Cardiac muscle cell (in vitro differentiated cells and primary cell): ENCODE data around the gene VSTM4. TPM values are rescaled to one million over a fixed set of nuclear protein-coding genes. Genes with fewer than 3 reads are reported as not detected.

Experiments
- DNase-seq, 2 donors: peaks; one replicate each; pipeline versions ENCODE4 v3.0.0 to v3.0.0-alpha.2; 2010 to 2017; ENCODE audit warnings: low read depth in 1 of 2, low spot score in 1 of 2
- H3K27ac ChIP-seq: fragments of 200-600 bp; sonication (generic); 2 replicates; pipeline ENCODE4 v1.5.1; 2016
- H3K27me3 ChIP-seq: fragments of 200-600 bp; sonication (generic); 2 replicates; pipeline ENCODE4 v1.6.0; 2016; ENCODE audit warnings: control low read depth
- H3K36me3 ChIP-seq: fragments of 200-600 bp; sonication (generic); 2 replicates; pipeline ENCODE4 v1.5.1; 2016; ENCODE audit warnings: control low read depth
- H3K4me1 ChIP-seq: fragments of 200-600 bp; sonication (generic); 2 replicates; pipeline ENCODE4 v1.8.1; 2017; ENCODE audit warnings: low read depth, mild to moderate bottlenecking, mixed run types
- H3K4me3 ChIP-seq: fragments of 200-600 bp; sonication (generic); 2 replicates; pipeline ENCODE4 v1.5.1; 2016; ENCODE audit warnings: mild to moderate bottlenecking
- H3K9me3 ChIP-seq: fragments of 200-600 bp; sonication (generic); 2 replicates; pipeline ENCODE4 v1.5.1; 2017; ENCODE audit warnings: low read depth, mild to moderate bottlenecking, control low read depth
- CTCF ChIP-seq: IDR thresholded peaks from 2 replicates; pipeline ENCODE4 v1.5.1; 2012; ENCODE audit warnings: low read depth, mild to moderate bottlenecking, low read length
- polyA plus RNA-seq: library from polyadenylated mRNA; unstranded; fragments of >200 nt; fragmentation: Nextera tagmentation; extraction: Ambion mirVana; gene quantifications from 2 replicates; pipeline ENCODE4 v1.2.1, GENCODE V29; 2016
- total RNA-seq: library from RNA; depleted of rRNA; stranded (reverse); fragments of >200 nt; gene quantifications from 2 replicates; pipeline ENCODE4 v1.2.3, GENCODE V29; 2016

The VSTM4 gene
- total and polyA plus RNA-seq, 2 experiments from 2014 or later: 3.6 to 6.0 TPM

DNA sequence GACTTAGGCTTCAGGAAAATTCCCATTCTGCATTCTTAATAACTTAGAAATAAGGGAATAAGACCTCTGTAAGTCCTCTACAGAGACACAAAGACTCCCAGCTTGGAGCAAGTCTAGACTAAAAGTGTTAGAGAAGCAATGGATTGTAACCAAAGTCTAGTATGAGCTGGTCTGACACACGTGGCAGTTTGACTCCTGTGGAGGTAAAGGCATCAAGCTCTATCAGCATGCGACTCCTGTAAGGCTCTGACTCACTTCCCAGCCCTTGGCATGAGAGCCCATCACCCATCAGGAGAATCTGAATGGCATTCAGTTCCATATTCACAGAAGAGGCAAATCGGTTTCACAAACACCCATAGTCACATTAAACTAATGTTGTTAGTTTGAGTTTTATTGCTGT, 4.4 kb upstream of the VSTM4 start:
- TF ChIP-seq CTCF: no peak
- Histone ChIP-seq H3K27ac (no peak overlapping the region), H3K9me3 (no peaks in the 10 kb centered on the region), H3K4me1 (peaks cover 5% of the 10 kb centered on the region), H3K36me3 (no peaks in the 10 kb centered on the region), H3K27me3 (no peaks in the 10 kb centered on the region), H3K4me3 (no peak overlapping the region)
- DNase-seq: no peak

GRCh38 chr10:49118430-49119074, 3.2 kb upstream of the VSTM4 start:
- peak in 1 of 2 donors; percentile 20 for DNase-seq

DNA sequence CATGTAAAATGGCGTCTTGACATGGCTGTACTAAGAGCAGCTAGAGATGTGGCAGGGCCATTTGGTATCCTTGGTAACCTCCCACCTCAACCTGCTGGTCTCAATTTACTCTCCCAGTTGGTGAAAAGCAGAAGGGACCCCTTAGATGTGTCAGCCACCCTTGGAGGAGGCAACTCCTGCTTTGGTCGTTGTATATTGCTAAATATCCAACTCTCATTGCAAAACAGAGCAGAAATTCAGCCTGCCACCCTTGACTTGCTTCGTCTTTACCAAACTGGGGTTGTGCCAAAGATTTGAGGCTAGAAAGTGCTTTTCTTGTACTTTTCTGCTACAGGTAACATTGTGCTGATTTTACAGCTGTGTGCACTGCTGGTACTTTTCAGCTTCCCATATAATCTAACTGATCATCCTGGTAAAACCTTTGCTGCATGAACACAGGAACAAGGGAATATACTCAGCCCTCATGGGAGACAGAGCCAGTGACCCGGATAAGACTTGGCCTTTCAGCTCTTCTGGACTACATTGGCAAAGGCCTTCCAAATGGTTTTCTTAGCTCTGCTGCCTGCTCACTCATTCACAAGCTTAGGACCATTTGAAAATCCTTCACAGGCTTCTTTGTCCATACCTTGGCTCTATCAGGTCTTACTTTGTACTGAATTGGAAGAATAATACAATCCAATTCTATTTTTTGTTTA, 2.2 kb upstream of the VSTM4 start:
- Histone ChIP-seq H3K9me3 (no peaks in the 10 kb centered on the region), H3K36me3 (no peaks in the 10 kb centered on the region), H3K4me3 (no peak overlapping the region), H3K27ac (no peak overlapping the region), H3K27me3 (no peaks in the 10 kb centered on the region), H3K4me1 (peaks cover 10% of the 10 kb centered on the region)
- no peak for TF ChIP-seq CTCF
- DNase-seq: no peak

More at GRCh38 chr10:49118430-49119074, 3.2 kb upstream of the VSTM4 start:
- no peaks in the 10 kb centered on the region for H3K27me3 ChIP-seq
- TF ChIP-seq CTCF: no peak
- H3K9me3 ChIP-seq: no peaks in the 10 kb centered on the region
- H3K27ac ChIP-seq: no peak overlapping the region
- H3K4me1 ChIP-seq: peaks cover 10% of the 10 kb centered on the region
- no peaks in the 10 kb centered on the region for H3K36me3 ChIP-seq
- no peak overlapping the region for H3K4me3 ChIP-seq

- no peaks in the 10 kb centered on the region for H3K27me3 ChIP-seq
- TF ChIP-seq CTCF: no peak
- peaks cover 10% of the 10 kb centered on the region for H3K4me1 ChIP-seq
- no peak overlapping the region for H3K4me3 ChIP-seq
- no peak overlapping the region for H3K27ac ChIP-seq
- DNase-seq: no peak
- H3K9me3 ChIP-seq: no peaks in the 10 kb centered on the region
- H3K36me3 ChIP-seq: no peaks in the 10 kb centered on the region
Observed at GRCh38 chr10:49116509-49117375, 1.4 kb upstream of the VSTM4 start.

DNA sequence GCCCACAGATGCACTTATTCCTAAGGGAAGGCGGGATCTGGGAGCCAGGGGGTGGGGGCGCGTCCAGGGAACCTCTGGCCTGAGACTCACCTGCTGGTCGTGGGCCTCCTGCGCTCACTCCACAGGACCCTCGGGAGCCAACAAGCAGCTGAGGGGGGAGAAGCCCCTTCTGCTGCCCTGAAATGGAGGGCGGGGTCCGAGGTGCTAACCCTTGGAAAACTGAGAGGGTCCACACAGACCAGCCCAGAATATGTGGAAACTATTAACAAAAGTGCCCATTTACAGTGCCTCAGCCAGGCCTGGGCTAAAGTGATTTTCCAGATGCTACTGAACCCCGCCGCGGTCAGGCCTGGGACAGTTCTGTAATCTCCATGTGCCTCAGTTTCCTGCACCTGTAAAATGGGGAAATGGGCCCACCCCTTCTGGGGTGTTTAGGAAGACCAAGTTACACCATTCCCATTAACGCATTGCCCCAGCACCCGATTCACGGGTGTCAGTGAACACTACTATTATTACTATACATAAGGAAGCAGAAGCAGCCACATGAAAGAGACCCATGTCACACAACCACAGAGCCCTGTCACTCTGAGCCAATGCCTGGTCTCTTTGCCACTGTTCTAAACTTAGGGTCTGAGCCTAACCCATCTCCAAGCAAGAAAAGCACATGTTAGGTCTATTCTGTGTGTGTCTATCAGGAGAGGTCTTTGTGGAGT, 630 bp upstream of the VSTM4 start:
- Histone ChIP-seq H3K27me3 (no peaks in the 10 kb centered on the region), H3K4me1 (peaks cover 10% of the 10 kb centered on the region), H3K4me3 (no peak overlapping the region), H3K36me3 (no peaks in the 10 kb centered on the region), H3K9me3 (no peaks in the 10 kb centered on the region), H3K27ac (no peak overlapping the region)
- no peak for DNase-seq
- no peak for TF ChIP-seq CTCF
